B cell (primary cell): ENCODE data around the gene PRSS16.

Source experiments
- CTCF ChIP-seq: fragments of 200-600 bp; IDR thresholded peaks from one replicate; pipeline ENCODE4 v1.8.0; 2022; ENCODE audit warnings: antibody characterized with exemption, mild to moderate bottlenecking
- EZH2 ChIP-seq: IDR thresholded peaks from 2 replicates; pipeline ENCODE4 v1.6.1; 2012; ENCODE audit warnings: borderline replicate concordance, low read depth, mild to moderate bottlenecking, moderate library complexity, low read length; ENCODE audit not compliant: insufficient read depth, poor library complexity, severe bottlenecking

- no peak for TF ChIP-seq EZH2
- no peak for TF ChIP-seq CTCF
Measured at GRCh38 chr6:27216874-27217273, 30.6 kb upstream of the PRSS16 start.
